HG03025 (cell line): Measurements from ENCODE around the gene ITFG2.

Experiments
- ATAC-seq: cut with Tn5 transposase; IDR thresholded peaks from one replicate; pipeline ENCODE4 v1.9.1; 2021; ENCODE audit warnings: mild to moderate bottlenecking, moderate library complexity; ENCODE audit not compliant: unreplicated experiment, low FRiP score

The ITFG2 gene

GRCh38 chr12:2826721-2827515 is 14.4 kb downstream of the ITFG2 start:
- no peak for ATAC-seq

- no peak for ATAC-seq
Measured at GRCh38 chr12:2829275-2829674, 16.8 kb downstream of the ITFG2 start.

GRCh38 chr12:2832550-2833127 is 20.2 kb downstream of the ITFG2 start:
- ATAC-seq = no peak

- no peak for ATAC-seq
Measured at GRCh38 chr12:2833327-2833726, 20.9 kb downstream of the ITFG2 start.

GRCh38 chr12:2833810-2834209 is 21.3 kb downstream of the ITFG2 start:
- ATAC-seq = no peak

- no peak for ATAC-seq
Measured at GRCh38 chr12:2834581-2835491, 22.4 kb downstream of the ITFG2 start, which contains the start of gene NRIP2. NRIP2 (minus strand) TSS chr12:2835035; CDS start chr12:2834983, 52 bp downstream.

- no peak for ATAC-seq
Measured at GRCh38 chr12:2835691-2836403, 23.4 kb downstream of the ITFG2 start.

GRCh38 chr12:2836574-2836973 is 24.1 kb downstream of the ITFG2 start:
- no peak for ATAC-seq

- ATAC-seq = no peak
Measured at GRCh38 chr12:2841056-2841650, 28.7 kb downstream of the ITFG2 start.

- ATAC-seq = no peak
Measured at GRCh38 chr12:2842948-2843347, 30.5 kb downstream of the ITFG2 start.

GRCh38 chr12:2844786-2845185 is 32.3 kb downstream of the ITFG2 start:
- ATAC-seq = no peak

GRCh38 chr12:2845280-2845679 is 32.8 kb downstream of the ITFG2 start:
- no peak for ATAC-seq

GRCh38 chr12:2851931-2852330 is 39.5 kb downstream of the ITFG2 start:
- no peak for ATAC-seq

- ATAC-seq = no peak
Measured at GRCh38 chr12:2853626-2854025, 41.2 kb downstream of the ITFG2 start.

- no peak for ATAC-seq
Measured at GRCh38 chr12:2854669-2855453, 42.4 kb downstream of the ITFG2 start.

- no peak for ATAC-seq
Measured at GRCh38 chr12:2855546-2855945, 43.1 kb downstream of the ITFG2 start.

GRCh38 chr12:2856051-2856450 is 43.6 kb downstream of the ITFG2 start:
- no peak for ATAC-seq

- no peak for ATAC-seq
Measured at GRCh38 chr12:2857021-2857431, 44.6 kb downstream of the ITFG2 start, which contains the start of gene TEX52. TEX52 (minus strand) TSS chr12:2857039; CDS start chr12:2857026, 13 bp downstream.

- no peak for ATAC-seq
Measured at GRCh38 chr12:2857576-2857975, 45.1 kb downstream of the ITFG2 start.
